HG03097 (cell line): ENCODE measurements around the gene USB1.

ENCODE experiments used
- ATAC-seq: cut with Tn5 transposase; IDR thresholded peaks from one replicate; pipeline ENCODE4 v1.9.1; 2021; ENCODE audit not compliant: unreplicated experiment, low FRiP score

The USB1 gene

GRCh38 chr16:58000706-58001676 is at the start of gene USB1:
USB1 (plus strand) TSS chr16:58001407; CDS start chr16:58001484, 77 bp downstream.
- peak; percentile 69 for ATAC-seq

- ATAC-seq, result no peak
These were observed 48.3 kb upstream of the USB1 start for GRCh38 chr16:57952909-57953308.

GRCh38 chr16:57953857-57954256 is 47.4 kb upstream of the USB1 start:
- no peak for ATAC-seq

- no peak for ATAC-seq
These were observed 45.5 kb upstream of the USB1 start for GRCh38 chr16:57955572-57956188.

- no peak for ATAC-seq
These were observed 44.9 kb upstream of the USB1 start for GRCh38 chr16:57956270-57956808.

GRCh38 chr16:57956924-57957672 is 44.1 kb upstream of the USB1 start:
- ATAC-seq, result no peak

- no peak for ATAC-seq
These were observed 43.4 kb upstream of the USB1 start for GRCh38 chr16:57957673-57958392.

GRCh38 chr16:57958544-57958943 is 42.7 kb upstream of the USB1 start:
- no peak for ATAC-seq

GRCh38 chr16:57959121-57959520 is 42.1 kb upstream of the USB1 start:
- no peak for ATAC-seq

- no peak for ATAC-seq
These were observed 41.4 kb upstream of the USB1 start for GRCh38 chr16:57959804-57960203.

- no peak for ATAC-seq
These were observed 40.9 kb upstream of the USB1 start for GRCh38 chr16:57960310-57960709.

GRCh38 chr16:57960826-57961472 is 40.3 kb upstream of the USB1 start:
- ATAC-seq, result no peak

GRCh38 chr16:57961538-57961937 is 39.7 kb upstream of the USB1 start:
- ATAC-seq, result no peak

GRCh38 chr16:57962046-57962445 is 39.2 kb upstream of the USB1 start:
- ATAC-seq, result no peak

- no peak for ATAC-seq
These were observed 38.5 kb upstream of the USB1 start for GRCh38 chr16:57962756-57963155.

GRCh38 chr16:57964157-57964700 is 37.0 kb upstream of the USB1 start:
- no peak for ATAC-seq

GRCh38 chr16:57966204-57966771 is 34.9 kb upstream of the USB1 start:
- no peak for ATAC-seq

- no peak for ATAC-seq
These were observed 34.2 kb upstream of the USB1 start for GRCh38 chr16:57966986-57967385.

GRCh38 chr16:57967916-57968315 is 33.3 kb upstream of the USB1 start:
- no peak for ATAC-seq
